ENCODE results near the gene ITPRID1.
A peak's percentile ranks its signal among the peaks of the same experiment; 100 is the strongest.

The ITPRID1 gene

GRCh38 chr7:31492086-31492485, 21.8 kb upstream of the ITPRID1 start:
- no peaks in the 10 kb centered on the region for H3K27me3 ChIP-seq (ENCODE audit: low read depth)
- no peaks in the 10 kb centered on the region for H3K36me3 ChIP-seq (replicated peaks)
- DNase-seq (ENCODE audit: low spot score in 2 of 2) = no peak
- in situ Hi-C loops (cut with MboI; ENCODE audit: low sequenced_read_pairs) = no loop called here
- peaks cover 5% of the 10 kb centered on the region; the same call in 1 of the 2 replicates for H3K4me1 ChIP-seq
- no peaks in the 10 kb centered on the region for H3K9me3 ChIP-seq
- H3K4me3 ChIP-seq = no peak overlapping the region

DNA sequence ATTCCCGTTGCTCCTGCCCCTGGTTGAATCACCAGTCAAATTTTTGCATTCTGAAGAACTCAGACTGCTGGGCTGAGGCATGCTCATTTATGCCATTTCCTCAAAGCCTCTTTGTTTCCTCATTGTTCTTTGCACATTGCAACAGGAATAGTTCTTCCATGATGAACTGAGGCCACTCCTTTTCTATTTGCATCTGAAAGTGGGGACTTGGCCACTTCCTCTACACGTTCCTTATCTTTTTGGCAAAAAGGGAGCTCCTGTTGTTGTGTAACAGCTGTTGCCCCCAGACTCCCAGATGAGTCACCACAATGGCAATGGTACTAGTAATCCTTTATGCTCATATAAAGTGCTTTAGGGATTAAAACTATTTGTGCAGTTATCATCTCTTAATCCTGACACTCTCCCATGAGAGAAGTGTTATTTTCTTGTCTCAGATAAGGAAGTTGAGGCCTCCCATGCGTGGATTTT, 20.1 kb upstream of the ITPRID1 start:
- in situ Hi-C loops (cut with MboI; ENCODE audit: low sequenced_read_pairs) = no loop called here
- peak; percentile 50 to 67 for DNase-seq (ENCODE audit: low spot score in 2 of 2)
- Histone ChIP-seq H3K4me3 (no peak overlapping the region), H3K4me1 (peaks cover 5% of the 10 kb centered on the region; the same call in 1 of the 2 replicates), H3K27me3 (ENCODE audit: low read depth) (no peaks in the 10 kb centered on the region), H3K36me3 (replicated peaks) (no peaks in the 10 kb centered on the region), H3K9me3 (no peaks in the 10 kb centered on the region)

DNA sequence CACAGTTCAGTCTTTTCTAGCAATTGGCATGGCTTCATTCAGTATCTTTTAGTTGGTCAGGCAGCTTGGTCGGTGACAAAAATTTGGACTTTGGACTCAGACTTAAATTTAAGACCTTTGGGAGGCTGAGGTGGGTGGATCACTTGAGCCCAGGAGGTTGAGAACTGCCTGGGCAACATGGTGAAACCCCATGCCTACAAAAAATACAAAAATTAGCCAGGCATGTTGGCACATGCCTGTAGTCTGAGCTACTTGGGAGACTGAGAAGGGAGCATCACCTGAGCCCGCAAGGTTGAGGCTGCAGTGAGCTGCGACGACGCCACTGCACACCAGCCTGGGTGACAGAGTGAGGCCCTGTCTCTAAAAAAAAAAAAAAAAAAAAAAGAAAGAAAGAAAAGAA, 19.5 kb upstream of the ITPRID1 start:
- Histone ChIP-seq H3K27me3 (ENCODE audit: low read depth) (no peaks in the 10 kb centered on the region), H3K9me3 (no peaks in the 10 kb centered on the region), H3K4me1 (peaks cover 5% of the 10 kb centered on the region; the same call in 1 of the 2 replicates), H3K4me3 (no peak overlapping the region), H3K36me3 (replicated peaks) (no peaks in the 10 kb centered on the region)
- no peak for DNase-seq (ENCODE audit: low spot score in 2 of 2)
- in situ Hi-C loops (cut with MboI; ENCODE audit: low sequenced_read_pairs) = no loop called here

DNA sequence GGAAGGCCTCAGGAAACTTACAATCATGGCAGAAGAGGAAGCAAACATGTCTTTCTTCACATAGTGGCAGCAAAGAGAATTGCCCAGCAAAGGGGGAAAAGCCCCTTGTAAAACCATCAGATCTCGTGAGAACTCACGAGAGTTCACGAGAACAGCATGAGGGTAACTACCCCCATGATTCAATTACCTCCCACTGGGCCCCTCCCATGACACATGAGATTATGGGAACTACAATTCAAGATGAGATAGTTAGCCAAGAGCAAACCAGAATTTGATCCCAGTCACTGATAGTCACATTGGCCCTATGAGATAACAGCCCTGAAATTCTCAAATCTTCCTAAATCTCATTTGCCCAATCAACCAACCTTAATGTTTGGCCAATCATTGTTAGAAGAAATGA, 18.2 kb upstream of the ITPRID1 start:
- in situ Hi-C loops (cut with MboI; ENCODE audit: low sequenced_read_pairs) = no loop called here

DNA sequence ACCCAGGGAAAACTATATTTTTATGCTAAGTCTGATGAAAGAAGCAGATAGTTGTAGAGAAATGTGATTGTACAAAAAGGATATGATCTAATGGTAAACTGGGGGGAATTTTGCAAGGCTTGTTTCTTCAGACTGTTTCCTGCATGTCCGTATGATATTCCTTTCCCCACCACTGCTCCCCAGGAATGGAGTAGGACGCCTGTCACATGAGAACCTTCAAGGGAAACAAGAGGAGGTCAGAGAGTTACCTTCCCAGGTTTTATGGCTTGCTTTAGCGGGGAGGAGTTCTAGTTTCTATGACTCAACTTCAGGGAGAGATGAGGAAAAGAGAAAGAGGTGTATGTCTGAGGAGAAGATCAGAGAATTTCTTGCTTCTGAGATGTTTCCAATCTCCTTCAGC, 16.4 kb upstream of the ITPRID1 start:
- Histone ChIP-seq H3K4me3 (no peak overlapping the region), H3K36me3 (replicated peaks) (no peaks in the 10 kb centered on the region), H3K9me3 (no peaks in the 10 kb centered on the region), H3K27me3 (ENCODE audit: low read depth) (no peaks in the 10 kb centered on the region), H3K4me1 (peaks cover 5% of the 10 kb centered on the region; the same call in 1 of the 2 replicates)
- no peak for DNase-seq (ENCODE audit: low spot score in 2 of 2)
- in situ Hi-C loops (cut with MboI; ENCODE audit: low sequenced_read_pairs) = no loop called here

More for the DNA sequence above, 18.2 kb upstream of the ITPRID1 start:
- DNase-seq (ENCODE audit: low spot score in 2 of 2) = no peak
- Histone ChIP-seq H3K4me3 (no peak overlapping the region), H3K9me3 (no peaks in the 10 kb centered on the region), H3K4me1 (peaks cover 5% of the 10 kb centered on the region; the same call in 1 of the 2 replicates), H3K36me3 (replicated peaks) (no peaks in the 10 kb centered on the region), H3K27me3 (ENCODE audit: low read depth) (no peaks in the 10 kb centered on the region)

GRCh38 chr7:31500656-31501055, 13.2 kb upstream of the ITPRID1 start:
- Histone ChIP-seq H3K27me3 (ENCODE audit: low read depth) (no peaks in the 10 kb centered on the region), H3K4me3 (no peak overlapping the region), H3K36me3 (replicated peaks) (no peaks in the 10 kb centered on the region), H3K4me1 (no peaks in the 10 kb centered on the region), H3K9me3 (no peaks in the 10 kb centered on the region)
- in situ Hi-C loops (cut with MboI; ENCODE audit: low sequenced_read_pairs) = no loop called here
- DNase-seq (ENCODE audit: low spot score in 2 of 2) = no peak

GRCh38 chr7:31508823-31509222, 5.1 kb upstream of the ITPRID1 start:
- in situ Hi-C loops (cut with MboI; ENCODE audit: low sequenced_read_pairs) = no loop called here
- H3K4me1 ChIP-seq = no peaks in the 10 kb centered on the region
- no peak overlapping the region for H3K4me3 ChIP-seq
- no peaks in the 10 kb centered on the region for H3K9me3 ChIP-seq
- no peaks in the 10 kb centered on the region for H3K36me3 ChIP-seq (replicated peaks)
- no peaks in the 10 kb centered on the region for H3K27me3 ChIP-seq (ENCODE audit: low read depth)
- no peak for DNase-seq (ENCODE audit: low spot score in 2 of 2)

GRCh38 chr7:31512166-31512565, 1.7 kb upstream of the ITPRID1 start:
- no peak for DNase-seq (ENCODE audit: low spot score in 2 of 2)
- Histone ChIP-seq H3K9me3 (no peaks in the 10 kb centered on the region; the same call in 1 of the 2 replicates), H3K27me3 (ENCODE audit: low read depth) (no peaks in the 10 kb centered on the region), H3K4me3 (no peak overlapping the region), H3K4me1 (no peaks in the 10 kb centered on the region), H3K36me3 (replicated peaks) (no peaks in the 10 kb centered on the region)
- in situ Hi-C loops (cut with MboI; ENCODE audit: low sequenced_read_pairs) = no loop called here

DNA sequence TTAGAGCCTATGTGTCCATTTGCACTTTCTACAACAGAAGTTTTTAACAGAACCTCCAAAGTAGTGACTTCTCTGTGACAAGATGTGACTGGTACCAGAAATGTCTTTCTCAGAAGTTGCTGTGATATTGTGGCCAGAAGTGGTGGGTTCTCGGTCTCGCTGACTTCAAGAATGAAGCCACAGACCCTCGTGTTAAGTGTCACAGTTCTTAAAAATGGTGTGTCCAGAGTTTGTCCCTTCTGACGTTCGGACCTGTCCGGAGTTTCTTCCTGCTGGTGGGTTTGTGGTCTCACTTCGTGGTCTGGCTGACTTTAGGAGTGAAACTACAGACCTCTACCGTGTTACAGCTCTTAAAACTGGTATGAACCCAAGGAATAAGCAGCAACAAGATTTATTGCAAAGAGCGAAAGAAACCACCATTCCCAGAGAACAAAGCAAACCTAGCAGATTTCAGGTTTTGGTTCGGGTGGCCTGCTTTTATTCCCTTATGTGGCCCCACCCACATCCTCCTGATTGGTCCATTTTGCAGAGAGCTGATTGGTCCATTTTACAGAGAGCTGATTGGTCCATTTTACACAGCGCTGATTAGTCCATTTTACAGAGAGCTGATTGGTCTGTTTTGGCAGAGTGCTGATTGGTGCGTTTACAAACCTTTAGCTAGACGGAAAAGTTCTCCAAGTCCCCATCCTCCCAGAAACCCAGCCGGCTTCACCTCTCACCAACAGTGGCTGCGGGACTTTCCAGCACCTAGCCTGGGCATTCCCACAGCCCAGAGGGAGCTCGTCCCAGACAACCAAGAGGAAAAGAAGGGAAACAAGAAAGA, 3.0 kb downstream of the ITPRID1 start:
- H3K9me3 ChIP-seq = no peaks in the 10 kb centered on the region; the same call in 1 of the 2 replicates
- no peaks in the 10 kb centered on the region for H3K4me1 ChIP-seq
- no peaks in the 10 kb centered on the region for H3K27me3 ChIP-seq (ENCODE audit: low read depth)
- no peak overlapping the region for H3K4me3 ChIP-seq
- DNase-seq (ENCODE audit: low spot score in 2 of 2) = no peak
- in situ Hi-C loops (cut with MboI; ENCODE audit: low sequenced_read_pairs) = no loop called here
- no peaks in the 10 kb centered on the region for H3K36me3 ChIP-seq (replicated peaks)

GRCh38 chr7:31517513-31517912, 3.6 kb downstream of the ITPRID1 start:
- Histone ChIP-seq H3K27me3 (ENCODE audit: low read depth) (no peaks in the 10 kb centered on the region; the same call in 1 of the 2 replicates), H3K4me1 (no peaks in the 10 kb centered on the region), H3K9me3 (no peaks in the 10 kb centered on the region; the same call in 1 of the 2 replicates), H3K4me3 (no peak overlapping the region), H3K36me3 (replicated peaks) (no peaks in the 10 kb centered on the region)
- in situ Hi-C loops (cut with MboI; ENCODE audit: low sequenced_read_pairs) = no loop called here
- no peak for DNase-seq (ENCODE audit: low spot score in 2 of 2)

DNA sequence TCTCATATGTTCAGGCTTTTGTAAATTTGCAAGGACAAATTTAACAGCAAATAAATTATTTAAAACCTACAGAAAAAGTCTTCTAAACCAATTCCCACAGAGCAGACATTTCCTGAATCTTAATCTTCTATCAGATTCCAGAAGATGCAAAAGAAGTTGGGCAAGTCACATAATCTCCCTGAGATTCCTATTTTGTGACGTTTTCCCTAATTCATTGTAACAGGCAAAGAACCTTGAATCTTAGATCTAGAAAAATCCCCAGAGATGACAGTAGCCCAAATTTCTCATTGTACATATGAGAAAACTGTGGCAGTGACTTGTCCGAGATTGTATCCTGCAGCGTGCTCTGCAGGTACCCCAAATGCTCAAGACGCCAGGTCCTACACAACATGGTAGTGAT, 4.9 kb downstream of the ITPRID1 start:
- H3K27me3 ChIP-seq (ENCODE audit: low read depth) = no peaks in the 10 kb centered on the region; the same call in 1 of the 2 replicates
- no peaks in the 10 kb centered on the region for H3K36me3 ChIP-seq (replicated peaks)
- DNase-seq (ENCODE audit: low spot score in 2 of 2) = no peak
- no peaks in the 10 kb centered on the region for H3K4me1 ChIP-seq
- no peak overlapping the region for H3K4me3 ChIP-seq
- no peaks in the 10 kb centered on the region; the same call in 1 of the 2 replicates for H3K9me3 ChIP-seq
- in situ Hi-C loops (cut with MboI; ENCODE audit: low sequenced_read_pairs) = no loop called here

DNA sequence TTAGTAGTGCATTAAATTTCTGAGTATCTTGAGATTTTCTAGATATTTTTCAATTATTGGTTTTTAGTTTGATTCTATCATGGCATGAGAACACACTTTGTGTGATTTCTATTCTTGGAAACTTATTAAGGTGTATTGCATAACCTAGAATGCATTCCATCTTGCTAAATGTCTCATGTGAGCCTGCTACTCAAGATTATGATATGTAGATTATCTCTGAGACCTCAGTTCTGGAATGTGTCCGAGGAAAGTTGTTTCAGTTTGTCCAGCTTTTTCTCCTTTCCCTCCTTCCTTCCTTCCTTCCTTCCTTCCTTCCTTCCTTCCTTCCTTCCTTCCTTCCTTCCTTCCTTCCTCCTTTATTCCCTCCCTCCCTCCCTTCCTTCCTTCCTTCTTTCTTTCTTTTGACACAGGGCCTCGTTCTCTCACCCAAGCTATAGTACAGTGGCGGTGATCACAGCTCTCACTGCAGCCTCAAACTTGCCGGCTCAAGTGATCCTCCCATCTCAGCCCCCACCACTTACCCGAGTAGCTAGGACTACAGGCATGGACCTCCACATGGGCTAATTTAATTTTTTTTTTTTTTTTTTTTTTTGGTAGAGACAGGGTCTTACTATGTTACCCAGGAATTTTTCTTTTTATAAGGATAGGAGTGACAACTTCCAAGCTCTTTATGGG, 7.6 kb downstream of the ITPRID1 start:
- no peaks in the 10 kb centered on the region; the same call in 1 of the 2 replicates for H3K9me3 ChIP-seq
- no peaks in the 10 kb centered on the region; the same call in 1 of the 2 replicates for H3K27me3 ChIP-seq (ENCODE audit: low read depth)
- H3K36me3 ChIP-seq (replicated peaks) = no peaks in the 10 kb centered on the region
- DNase-seq (ENCODE audit: low spot score in 2 of 2) = no peak
- in situ Hi-C loops (cut with MboI; ENCODE audit: low sequenced_read_pairs) = no loop called here
- H3K4me1 ChIP-seq = no peaks in the 10 kb centered on the region
- no peak overlapping the region for H3K4me3 ChIP-seq

DNA sequence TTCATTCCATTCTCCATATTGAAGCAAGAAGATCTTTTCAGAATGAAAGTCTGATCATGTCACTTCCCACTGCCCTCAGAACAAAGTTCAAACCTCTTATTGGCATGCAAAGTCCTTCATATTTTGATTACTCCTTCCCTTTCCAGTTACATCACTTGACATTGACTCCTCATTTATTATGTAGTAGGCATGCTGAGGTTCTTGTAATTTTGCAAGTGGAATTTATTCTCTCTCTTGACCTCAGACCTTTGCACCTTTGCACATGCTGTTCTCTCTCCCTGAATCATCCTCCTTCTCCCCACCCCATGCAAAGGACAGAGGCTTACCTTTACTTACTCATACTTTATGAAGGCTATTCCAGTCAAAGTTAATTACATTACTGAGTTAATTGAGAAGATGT, 13.0 kb downstream of the ITPRID1 start:
- no peaks in the 10 kb centered on the region for H3K9me3 ChIP-seq
- H3K27me3 ChIP-seq (ENCODE audit: low read depth) = no peaks in the 10 kb centered on the region; the same call in 1 of the 2 replicates
- no peak overlapping the region for H3K4me3 ChIP-seq
- DNase-seq (ENCODE audit: low spot score in 2 of 2) = no peak
- H3K4me1 ChIP-seq = no peaks in the 10 kb centered on the region
- in situ Hi-C loops (cut with MboI; ENCODE audit: low sequenced_read_pairs) = no loop called here
- H3K36me3 ChIP-seq (replicated peaks) = no peaks in the 10 kb centered on the region

- no peak for DNase-seq (ENCODE audit: low spot score in 2 of 2)
- Histone ChIP-seq H3K4me3 (no peak overlapping the region), H3K36me3 (replicated peaks) (no peaks in the 10 kb centered on the region), H3K27me3 (ENCODE audit: low read depth) (no peaks in the 10 kb centered on the region), H3K9me3 (no peaks in the 10 kb centered on the region), H3K4me1 (no peaks in the 10 kb centered on the region)
- in situ Hi-C loops (cut with MboI; ENCODE audit: low sequenced_read_pairs) = no loop called here
These were observed 15.2 kb downstream of the ITPRID1 start for GRCh38 chr7:31529103-31529502.
